Activated T-cell treated with anti-CD3 and anti-CD28 coated beads, Interleukin-2, amount 50 U/mL, for 1 hour (primary cell): ENCODE data around the gene MEF2D.

Experiments used
- DNase-seq: peaks from one replicate; pipeline ENCODE4 v3.0.0-alpha.2; 2020

Gene MEF2D

DNA sequence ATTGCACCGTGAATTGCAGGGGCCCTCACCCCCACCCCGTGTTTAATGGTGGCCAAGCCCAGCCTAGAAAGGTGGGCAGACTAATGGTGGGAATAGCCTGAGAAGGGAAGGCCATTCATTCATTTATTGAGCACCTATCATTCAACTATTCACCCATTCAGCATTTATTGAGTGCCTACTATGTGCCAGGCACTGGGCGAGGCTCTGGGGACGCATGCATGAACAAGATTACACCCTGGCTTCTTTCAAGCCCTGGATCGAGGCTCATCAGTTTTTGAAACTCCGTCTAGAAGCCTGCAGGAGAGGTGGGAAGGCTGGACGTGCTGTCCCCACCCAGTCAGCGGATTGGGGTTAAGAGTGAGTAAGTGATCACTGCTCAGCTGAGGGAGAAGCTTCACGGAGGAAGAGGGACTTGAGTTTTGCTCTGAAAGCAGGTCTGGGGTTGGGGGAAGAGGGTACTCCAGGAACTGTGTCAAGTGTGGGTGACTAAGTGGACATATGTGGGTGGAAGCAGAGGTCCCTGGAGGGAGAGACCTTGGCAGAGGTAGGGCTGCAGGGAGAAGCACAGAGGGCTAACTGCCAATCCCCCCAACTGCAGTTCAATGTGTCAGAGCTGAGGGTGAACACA is 35.6 kb downstream of the MEF2D start:
- DNase-seq: no peak

DNA sequence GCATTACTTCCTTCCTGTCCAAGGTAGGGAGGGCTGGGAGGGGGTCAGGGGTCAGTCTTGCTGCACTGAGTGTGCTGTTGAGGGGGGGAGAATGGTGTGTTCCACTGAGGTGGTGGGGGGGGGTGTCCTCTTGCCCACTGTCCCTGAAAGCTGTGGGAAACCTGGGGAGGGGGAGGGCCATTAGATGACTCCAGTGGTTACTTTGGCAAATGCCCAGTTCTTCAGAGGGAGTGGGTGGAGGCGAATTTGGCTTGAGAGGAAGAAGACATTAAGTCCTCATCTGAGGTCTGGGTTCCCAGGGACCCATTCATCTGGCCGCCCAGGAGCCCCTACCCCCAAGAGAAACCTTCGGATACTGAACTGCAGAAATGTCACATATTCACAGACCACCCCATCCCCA is 36.2 kb downstream of the MEF2D start:
- no peak for DNase-seq

- DNase-seq: no peak
Measured at GRCh38 chr1:156463874-156464273, 36.7 kb downstream of the MEF2D start.

DNA sequence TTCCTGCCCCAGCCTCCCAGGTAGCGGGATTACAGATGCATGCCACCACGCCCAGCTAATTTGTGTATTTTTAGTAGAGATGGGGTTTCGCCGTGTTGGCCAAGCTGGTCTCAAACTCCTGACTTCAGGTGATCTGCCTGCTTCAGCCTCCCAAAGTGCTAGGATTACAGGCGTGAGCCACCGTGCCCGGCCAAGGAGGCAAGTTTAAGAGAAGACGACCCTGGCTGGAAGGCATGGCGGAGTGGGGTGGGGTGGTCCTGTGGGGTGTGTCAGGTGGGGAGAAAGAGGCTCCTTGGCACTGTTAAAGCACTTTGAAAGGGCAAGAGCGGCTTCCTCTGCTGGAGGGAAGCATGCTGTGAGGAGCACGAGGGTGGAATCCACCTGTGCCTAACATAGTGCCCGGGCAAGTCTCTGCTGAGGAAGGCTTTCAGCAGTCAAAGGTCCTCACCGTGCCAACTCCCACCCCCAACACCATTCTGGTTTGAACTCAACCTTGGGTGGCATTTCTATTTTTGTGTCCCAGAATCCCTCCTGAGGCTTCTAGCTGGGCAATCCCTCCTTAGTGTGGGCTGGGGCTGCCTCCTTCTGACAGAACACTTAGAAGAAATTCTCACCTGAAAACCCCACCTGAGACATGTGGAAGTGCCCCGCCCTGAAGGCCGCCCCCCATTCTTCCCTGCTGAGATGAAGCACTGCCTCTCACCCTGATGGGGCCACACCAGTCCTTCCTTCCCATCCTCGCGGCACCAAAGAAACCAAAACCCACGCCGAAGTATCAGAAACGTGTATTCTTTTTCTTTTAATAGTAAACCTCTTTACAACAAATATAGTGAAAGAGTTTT is 37.4 kb downstream of the MEF2D start:
- DNase-seq: peak; percentile 14

- no peak for DNase-seq
Measured at GRCh38 chr1:156461781-156462647, 38.6 kb downstream of the MEF2D start.

DNA sequence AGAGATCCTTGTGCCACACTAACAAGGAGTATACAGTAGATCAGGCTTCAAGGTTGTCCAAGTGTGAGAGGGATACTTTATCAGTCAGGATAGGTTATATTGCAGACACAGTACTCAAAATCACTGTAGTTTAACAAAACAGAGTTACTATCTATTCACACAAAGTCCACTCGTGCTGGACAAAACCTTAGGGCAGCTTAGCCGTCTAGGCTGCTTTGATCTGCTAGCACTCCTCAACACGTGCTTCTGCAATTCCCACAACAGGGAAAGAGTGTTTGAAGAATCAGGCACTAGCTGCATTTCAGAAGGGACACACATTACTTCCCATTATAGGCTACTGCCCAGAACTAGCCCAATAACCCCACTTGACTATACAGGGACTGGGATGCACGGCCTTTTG is 39.5 kb downstream of the MEF2D start:
- peak; percentile 11 for DNase-seq

DNA sequence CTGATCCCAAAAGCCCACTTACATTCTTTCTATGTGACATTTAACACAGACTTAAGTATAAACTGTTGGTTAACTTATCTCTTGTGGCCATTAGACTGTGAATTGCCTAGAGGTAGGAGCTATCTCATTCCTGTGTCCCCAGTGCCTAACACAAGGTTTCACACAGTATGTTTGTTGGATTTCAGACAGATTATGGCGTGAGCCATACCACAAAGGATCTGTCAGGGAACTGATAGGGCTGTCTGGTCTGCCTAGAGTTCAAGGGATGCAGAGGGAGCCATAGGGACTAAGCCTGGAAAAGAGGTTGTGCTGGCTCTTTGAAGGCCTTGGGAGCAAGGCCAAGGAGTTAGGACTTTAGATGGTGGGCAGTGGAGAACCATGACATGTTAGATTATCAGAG is 40.0 kb downstream of the MEF2D start:
- DNase-seq: no peak

- DNase-seq: peak; percentile 17
Measured at GRCh38 chr1:156458181-156458503, 42.4 kb downstream of the MEF2D start.

- DNase-seq: peak; percentile 95
Measured at GRCh38 chr1:156456625-156457465, 43.7 kb downstream of the MEF2D start.

GRCh38 chr1:156455362-156455761 is 45.2 kb downstream of the MEF2D start:
- no peak for DNase-seq

DNA sequence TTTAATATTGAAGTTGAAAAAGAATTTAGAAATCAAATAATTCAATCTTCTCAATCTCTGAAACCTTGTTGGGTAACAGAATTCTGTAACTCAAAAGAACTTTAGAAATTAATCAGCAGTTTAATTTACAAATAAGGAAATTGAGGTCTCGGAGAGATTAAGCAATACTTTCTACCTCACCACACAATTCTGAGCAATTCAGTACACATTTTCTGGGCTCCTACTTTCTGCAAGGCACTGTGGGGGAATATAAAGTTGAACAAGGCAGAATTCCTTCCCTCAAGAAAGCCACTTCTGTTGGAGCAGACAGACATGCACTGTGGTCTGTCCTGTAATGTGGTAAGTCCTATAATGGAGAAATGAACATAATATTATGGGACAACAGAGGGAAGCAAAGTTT is 47.7 kb downstream of the MEF2D start:
- no peak for DNase-seq

DNA sequence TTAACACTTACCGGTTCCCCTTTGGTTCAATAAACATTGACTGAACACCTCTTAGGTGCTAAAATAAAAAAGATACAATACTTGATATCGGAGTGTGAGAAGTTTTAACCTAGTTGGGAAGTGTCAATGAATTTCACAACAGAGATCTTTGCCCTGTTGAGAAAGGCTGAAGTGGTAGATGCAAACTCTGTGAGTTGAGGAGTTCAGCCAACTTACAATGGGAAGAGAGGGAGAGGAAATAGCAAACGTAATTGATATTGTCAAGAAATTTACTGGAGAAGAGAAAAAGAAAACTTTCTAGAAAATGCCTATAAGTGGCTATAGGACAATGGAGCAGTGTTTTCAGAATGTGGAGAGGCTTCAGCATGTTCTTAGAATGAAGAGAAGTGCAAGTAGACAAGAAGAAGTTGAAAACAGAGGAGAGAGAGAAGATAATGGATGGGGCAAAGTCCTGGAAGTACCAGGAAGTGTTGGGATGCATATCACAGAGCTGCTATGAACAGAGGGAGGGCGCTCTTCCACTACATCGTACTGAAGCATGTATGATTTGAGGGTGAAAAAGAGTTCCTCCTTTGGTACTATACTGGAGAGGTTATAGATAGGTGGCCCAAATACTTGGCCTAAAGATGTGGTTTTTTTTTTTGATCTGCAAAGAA is 48.9 kb downstream of the MEF2D start:
- no peak for DNase-seq

- no peak for DNase-seq
Measured at GRCh38 chr1:156448134-156448967, 52.2 kb downstream of the MEF2D start.

DNA sequence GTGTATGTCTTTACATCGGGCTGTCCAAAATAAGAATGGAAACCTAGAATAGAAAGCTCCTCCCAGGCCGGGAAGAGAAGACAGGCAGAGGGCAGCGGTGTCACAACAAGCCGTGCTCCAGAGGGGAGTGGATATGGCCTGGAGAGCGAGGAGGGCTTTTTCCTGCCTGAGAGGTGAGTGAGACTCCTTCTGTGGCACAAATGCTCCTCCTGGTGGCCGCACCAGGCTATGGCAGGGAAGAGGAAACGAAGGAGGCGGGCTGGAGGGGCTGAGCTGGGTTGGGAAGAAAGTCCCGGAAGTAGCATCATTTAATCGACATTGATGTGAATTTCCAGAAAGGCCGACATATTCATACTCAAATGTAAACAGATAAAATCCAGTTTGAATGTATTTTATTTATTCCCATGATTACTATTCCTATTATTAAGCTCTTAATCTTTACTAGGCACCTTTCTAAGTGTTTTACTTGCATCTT is 54.7 kb downstream of the MEF2D start:
- DNase-seq: peak; percentile 83

- DNase-seq: no peak
Measured at GRCh38 chr1:156444407-156445001, 56.1 kb downstream of the MEF2D start.

DNA sequence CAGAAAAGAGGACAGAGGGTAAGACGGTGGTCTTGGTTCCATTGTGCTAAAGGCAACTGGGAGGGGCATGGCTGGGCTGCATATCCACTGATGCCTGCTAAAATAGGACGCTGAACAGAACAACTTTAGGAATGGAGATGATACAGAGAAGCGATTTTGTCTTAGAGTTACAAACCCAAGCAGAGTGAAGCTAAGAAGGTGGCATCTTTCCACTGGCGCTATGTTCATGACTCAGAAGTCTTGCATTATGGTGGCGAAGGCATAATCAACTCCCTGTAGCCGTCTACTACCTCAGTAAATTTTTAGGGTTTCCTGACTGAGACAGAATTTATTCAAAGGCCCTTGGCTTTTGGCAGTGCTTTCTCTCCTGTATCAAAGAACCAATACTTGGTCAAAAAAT is 57.3 kb downstream of the MEF2D start:
- DNase-seq: no peak

DNA sequence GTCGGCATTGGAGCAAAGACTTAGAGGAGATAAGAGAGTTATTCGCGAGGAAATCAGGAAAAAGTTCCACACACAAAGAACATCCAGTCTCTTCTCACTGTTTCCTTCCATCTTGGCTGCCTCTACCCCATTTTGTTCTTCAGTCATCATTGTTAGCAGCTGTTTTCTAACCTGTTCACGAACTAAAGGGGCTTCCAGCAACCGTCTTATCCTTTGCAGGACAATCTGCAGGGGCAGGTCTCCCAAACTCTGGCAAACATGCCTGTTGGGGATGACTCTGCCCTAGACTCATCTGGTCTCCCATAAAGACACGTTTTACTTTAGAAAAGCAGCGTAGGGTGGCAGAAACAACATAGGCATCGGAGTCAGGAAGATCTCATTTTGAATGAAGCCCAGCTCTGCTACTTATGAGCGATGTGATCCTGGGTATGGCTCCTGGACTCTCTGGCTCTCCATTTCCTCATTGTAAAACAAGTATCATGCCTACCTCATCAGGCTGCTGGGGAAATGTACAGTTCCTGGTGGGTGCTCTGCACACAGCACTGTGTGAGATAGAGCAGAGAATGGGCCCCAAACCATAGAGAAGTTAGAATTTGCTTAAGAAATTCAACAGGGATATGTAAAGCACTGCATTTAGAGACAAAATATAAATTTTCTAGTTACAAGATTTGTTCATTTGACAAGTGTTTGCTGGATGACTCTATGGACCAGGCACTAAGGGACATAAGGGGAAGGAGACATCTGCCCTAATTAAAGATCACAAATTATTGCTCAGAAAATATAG is 59.7 kb downstream of the MEF2D start:
- no peak for DNase-seq

- DNase-seq: no peak
Measured at GRCh38 chr1:156439777-156440183, 60.8 kb downstream of the MEF2D start.

- DNase-seq: no peak
Measured at GRCh38 chr1:156439036-156439776, 61.4 kb downstream of the MEF2D start.
